HG02623 (cell line): ENCODE measurements around the gene SYT8.

Source experiments
- ATAC-seq: cut with Tn5 transposase; IDR thresholded peaks from one replicate; pipeline ENCODE4 v1.9.1; 2021; ENCODE audit warnings: moderate library complexity; ENCODE audit not compliant: unreplicated experiment

SYT8 gene

GRCh38 chr11:1817000-1817399 is 17.8 kb upstream of the SYT8 start:
- ATAC-seq, result no peak

DNA sequence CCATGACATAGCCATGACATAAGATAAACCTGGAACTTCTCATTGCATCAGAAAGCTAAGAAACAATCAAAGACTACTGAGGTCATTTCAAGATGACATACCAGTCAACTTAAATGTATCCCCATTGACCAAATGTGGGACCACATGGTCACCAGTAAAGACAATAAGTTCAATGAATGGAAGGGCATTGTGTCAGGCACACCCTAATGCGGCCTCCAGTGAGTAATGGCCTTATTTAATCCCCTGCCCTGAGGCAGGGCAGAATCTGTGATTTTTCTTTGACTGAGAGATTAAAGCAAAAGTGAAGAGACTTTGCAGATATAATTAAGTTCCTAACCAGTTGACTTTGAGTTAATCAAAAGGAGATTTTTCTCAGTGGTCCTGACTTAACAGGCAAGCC is 17.3 kb upstream of the SYT8 start:
- no peak for ATAC-seq

GRCh38 chr11:1819074-1819473 is 15.7 kb upstream of the SYT8 start:
- no peak for ATAC-seq

DNA sequence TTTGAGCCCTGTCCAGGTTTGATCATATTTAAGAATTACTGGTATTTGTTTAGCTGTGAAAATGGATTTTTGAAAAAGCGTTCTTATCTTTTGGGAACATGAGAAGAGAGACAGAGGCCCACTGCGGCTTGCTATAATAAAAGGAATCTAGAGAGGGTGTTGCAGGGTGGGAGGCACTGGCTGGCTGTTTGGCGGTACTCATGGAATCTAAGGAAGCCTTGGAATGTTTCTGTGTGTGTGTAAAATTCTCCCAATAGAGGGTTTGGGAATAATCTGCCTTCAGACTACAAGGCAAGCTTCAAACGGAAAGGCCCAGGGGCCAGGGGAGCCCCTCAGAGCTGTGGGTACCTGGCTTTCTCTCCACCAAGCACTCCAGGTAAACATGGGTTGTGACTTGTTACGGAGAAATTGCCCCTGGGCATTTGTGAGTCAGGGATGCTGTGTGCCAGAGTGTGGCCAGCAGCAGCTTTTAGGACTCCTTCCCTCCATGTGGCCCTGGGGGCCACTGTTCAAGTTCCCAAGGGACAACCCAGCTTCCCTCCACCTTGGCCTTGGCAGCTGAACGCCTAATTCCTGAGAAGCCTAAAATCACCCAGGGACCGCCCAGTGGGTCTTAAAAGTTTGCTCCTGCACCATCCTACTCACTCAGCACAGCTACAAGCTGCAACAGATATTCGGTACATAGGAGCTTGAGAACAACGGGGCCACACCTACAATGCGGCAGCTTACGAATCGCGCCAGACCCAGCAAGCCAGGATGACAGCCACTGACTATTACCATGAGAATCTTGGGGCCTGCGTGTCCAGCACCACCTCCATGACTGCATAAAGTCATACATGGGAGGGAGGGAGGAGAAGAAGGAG is 14.1 kb upstream of the SYT8 start:
- ATAC-seq, result no peak

DNA sequence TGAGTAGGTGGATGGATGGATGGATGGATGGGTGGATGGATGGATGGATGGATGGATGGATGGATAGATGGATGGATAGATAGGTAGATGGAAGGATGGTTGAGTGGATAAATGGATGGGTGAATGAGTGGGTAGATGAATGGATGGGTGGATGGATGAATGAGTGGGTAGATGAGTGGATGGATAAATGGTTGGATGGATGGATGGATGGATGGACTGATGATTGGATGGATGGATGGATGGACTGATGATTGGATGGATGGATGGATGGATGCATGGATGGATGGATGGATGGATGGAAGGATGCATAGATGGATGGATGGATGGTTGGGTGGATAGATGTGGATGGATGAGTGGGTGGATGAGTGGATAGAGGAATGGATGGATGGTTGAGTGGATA is 13.2 kb upstream of the SYT8 start:
- ATAC-seq, result no peak

- ATAC-seq, result no peak
These were observed 12.0 kb upstream of the SYT8 start for GRCh38 chr11:1822648-1823375.

DNA sequence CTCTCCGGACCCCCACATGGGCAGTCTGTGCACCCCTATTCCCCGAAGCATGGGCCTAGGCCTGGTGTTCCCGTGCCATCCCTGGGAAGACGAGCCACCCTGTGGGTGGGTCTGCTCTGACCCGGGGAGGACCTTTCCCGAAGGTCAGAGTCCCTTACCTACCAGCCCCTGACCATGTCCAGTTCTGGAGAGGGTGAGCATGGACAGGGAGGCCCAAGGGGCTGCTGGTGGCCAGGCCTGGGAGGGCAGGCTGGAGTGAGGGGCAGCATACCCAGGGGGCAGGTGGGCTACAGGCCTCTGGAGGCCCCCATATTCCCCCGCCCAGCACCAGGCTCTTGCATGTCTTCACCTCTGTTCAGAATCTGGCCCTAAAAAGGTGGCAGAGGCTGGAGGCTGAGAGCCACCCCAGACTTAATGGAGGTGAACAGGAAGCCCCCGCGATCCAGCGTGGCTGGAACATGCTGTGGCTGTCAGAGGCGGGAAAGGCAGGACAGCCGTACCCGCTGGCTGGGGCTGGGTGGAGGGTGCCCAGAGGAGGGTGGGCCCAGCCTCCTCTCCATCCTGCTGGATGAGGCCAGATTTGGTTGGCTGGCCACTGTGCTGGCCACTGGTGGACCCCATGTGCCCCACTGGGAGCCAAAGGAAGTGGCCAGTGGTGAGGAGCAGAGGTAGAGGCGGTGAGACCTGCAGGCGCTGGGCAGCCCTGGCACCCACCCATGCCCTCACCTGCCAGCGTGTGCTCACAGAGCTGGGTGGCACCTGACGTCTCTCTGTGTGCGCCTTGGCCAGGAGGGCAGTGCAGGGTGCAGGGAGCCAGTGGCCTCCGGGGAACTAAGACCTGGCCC is 11.2 kb upstream of the SYT8 start:
- ATAC-seq, result no peak

GRCh38 chr11:1824221-1825038 is 10.4 kb upstream of the SYT8 start:
- no peak for ATAC-seq

DNA sequence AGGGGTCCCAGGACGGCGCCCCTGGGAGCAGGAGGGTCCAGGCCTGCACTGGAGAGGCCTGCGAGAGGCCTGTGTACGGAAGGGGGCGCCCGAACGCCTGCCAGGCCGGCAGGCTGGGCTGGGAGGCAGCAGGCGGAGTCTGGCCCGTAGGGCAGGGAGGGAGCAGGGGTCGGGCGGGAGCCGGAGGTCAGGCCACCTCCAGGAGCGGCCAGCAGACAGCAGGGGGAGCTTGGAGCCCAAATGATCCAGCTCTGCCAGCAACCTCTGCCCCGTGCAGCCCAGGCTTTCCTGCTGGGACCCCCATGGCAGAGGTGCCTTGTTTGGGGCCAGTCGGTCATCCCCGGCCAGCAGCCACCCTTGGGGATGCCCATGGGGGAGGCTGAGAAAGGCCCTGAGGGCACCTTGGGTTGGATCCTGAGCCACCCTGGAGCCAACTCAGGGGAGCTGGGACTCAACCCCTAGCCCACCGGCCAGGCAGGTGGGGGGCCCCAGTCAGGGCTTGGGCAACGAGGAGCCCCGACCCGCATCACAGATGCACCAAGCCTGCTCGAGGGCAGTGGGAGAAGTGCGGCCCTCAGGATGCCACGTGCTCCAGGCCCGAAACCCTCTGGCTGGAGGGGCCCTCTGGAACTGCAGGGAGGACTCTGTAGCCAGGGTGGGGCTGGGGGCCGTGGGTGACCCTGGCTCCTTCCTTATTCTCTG is 9.6 kb upstream of the SYT8 start:
- ATAC-seq, result no peak

GRCh38 chr11:1825785-1826451 is 8.9 kb upstream of the SYT8 start:
- ATAC-seq, result no peak

DNA sequence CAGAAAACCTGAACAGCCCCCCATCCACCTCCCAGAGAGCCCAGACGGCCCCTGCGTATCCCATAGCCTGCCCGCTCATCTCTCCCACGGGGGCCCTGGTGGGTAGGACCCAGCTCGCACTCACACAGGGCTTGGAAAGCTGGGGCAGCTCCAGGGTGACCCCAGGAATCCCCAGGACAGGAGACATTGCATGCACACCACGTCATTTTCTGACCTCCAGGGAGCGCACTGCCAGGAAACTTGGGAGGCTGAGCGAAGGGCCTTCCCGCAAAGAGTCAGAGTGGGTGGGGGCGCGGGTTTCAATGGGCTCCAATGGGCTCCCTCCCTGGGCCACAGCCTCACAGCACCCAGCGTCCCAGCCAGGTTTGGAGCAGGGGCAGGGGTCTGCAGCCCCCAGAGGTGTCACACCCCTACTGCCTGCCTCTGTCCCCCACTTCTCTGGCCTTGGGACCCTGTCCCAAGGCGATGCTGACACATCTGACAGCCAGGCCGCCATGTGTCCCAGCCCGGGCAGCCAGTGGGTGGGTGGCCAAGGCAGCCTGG is 8.2 kb upstream of the SYT8 start:
- no peak for ATAC-seq

GRCh38 chr11:1827095-1827813 is 7.5 kb upstream of the SYT8 start:
- ATAC-seq, result no peak

DNA sequence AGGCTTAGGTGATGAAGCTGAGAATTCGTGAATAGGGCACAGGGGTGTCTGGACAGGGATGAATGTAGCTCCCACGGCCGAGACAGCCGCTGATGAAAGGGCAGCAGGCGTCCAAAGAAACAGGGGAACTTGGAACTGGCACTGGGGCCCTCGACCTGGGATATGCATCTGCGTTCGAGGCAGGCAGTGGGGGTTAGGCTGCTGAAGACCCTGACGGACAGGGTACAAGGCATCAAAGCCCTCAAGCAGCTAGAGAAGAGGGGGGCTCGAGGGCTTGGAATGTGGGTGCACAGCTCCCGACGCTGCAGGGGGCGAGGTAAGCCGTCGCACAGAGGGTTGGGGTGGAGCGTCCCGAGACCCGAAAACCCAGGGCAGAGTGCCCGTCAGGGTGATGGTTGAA is 6.9 kb upstream of the SYT8 start:
- no peak for ATAC-seq

- ATAC-seq, result no peak
These were observed 6.2 kb upstream of the SYT8 start for GRCh38 chr11:1828542-1828941.

DNA sequence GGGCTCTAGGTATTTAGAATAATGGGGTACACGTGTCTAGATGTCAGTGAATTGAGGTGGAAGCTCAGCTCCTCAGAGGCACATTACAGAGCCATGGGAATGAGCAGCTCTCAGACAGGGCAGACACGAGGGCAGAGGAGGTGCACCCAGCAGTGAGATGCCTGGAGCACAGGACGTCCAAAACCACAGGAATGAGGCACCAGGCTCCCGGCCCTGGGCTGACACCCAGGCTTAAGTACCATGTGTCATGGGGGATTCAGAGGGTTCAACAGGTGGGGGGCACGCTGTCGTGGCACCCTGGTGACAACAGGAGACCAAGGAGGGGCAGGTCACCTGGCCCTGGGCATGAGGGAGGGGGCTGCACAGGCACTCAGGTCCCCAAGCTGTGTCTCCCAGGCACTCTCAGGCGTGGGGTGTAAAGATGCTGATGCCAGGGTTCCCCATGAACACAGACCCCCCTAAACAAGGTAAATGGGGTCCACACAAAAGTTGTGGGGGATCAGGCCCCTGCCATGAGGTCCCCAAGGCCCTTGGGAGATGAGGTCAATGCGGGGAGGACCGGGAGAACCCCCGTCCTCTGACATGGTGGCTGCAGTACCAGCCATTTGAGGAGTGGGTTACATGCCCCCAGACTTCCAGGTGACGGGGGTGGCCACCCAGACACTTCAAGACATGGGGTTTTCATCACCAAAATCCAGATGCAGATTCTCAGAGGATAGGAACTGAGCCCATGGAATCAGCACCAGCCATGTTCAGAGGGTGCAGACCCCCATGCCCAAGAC is 5.6 kb upstream of the SYT8 start:
- no peak for ATAC-seq

GRCh38 chr11:1830004-1830321 is 4.8 kb upstream of the SYT8 start:
- no peak for ATAC-seq

DNA sequence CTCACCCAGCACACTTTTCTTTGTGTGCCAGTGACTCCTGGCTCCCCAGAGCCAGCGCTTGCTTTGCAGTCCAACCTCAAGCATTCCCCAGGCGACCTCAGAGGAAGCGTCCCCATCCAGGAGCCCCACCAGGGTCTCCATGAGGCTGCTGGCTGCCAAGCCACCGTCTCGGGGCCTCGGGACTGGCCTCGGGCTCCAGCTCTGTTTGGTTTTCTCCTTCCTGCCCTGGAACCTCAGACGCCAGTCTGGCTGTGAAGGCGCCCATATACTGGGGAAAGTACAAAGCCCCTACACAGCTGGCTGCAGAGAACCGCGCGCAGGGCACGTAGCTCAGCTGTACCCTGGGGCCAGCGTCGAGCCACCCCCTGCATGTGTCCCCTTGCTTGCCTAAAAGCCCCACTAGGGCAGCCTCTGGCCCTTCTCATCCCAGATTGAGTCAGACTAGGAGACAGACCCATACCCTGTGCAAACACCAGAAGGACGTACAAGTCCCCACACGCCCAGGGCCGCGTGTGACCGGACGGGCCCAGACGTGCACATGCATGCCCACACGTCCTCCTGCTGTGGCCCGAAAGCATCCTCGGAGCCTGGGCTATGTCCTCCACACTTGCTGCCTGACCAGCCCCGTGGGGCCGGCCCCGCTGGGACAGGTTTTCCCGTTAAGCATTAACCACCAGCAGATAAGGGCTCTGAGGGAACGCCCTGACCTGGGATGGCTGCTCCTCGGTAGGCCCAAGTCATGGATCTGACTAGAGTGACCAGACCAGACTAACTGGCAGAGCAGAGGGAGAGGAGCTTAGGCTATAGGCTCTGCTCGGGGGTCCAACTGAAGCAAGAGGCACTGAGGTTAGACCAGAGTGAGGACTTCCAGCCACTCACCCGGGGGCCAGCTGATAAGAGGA is 4.2 kb upstream of the SYT8 start:
- ATAC-seq, result no peak
